ENCODE data around the gene GFRA1.

- no peak for TF ChIP-seq EZH2 (IDR thresholded peaks at IDR 0.05; ENCODE audit: low read length)
- TF ChIP-seq, protein P1, sequence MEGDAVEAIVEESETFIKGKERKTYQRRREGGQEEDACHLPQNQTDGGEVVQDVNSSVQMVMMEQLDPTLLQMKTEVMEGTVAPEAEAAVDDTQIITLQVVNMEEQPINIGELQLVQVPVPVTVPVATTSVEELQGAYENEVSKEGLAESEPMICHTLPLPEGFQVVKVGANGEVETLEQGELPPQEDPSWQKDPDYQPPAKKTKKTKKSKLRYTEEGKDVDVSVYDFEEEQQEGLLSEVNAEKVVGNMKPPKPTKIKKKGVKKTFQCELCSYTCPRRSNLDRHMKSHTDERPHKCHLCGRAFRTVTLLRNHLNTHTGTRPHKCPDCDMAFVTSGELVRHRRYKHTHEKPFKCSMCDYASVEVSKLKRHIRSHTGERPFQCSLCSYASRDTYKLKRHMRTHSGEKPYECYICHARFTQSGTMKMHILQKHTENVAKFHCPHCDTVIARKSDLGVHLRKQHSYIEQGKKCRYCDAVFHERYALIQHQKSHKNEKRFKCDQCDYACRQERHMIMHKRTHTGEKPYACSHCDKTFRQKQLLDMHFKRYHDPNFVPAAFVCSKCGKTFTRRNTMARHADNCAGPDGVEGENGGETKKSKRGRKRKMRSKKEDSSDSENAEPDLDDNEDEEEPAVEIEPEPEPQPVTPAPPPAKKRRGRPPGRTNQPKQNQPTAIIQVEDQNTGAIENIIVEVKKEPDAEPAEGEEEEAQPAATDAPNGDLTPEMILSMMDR (optimal IDR thresholded peaks at IDR 0.05 in 1 of 3, IDR thresholded peaks at IDR 0.05 in 1 of 3, conservative IDR thresholded peaks at IDR 0.05 in 1 of 3; ENCODE audit: extremely low read depth in 1 of 3, insufficient read depth in 2 of 3, low read length in 3 of 3) = no peak
These were observed 77.4 kb downstream of the GFRA1 start for GRCh38 chr10:116195583-116195982.
